Aorta (tissue), 5 donors: ENCODE measurements around the gene ZBTB32. TPM values are rescaled to one million over a fixed set of nuclear protein-coding genes. Genes with fewer than 3 reads are reported as not detected.

ENCODE experiments used
- ATAC-seq: fragments of 200-7000 bp; cut with Tn5 transposase; one replicate; pipeline ENCODE4 v1.9.1; 2022; ENCODE audit warnings: moderate library complexity; ENCODE audit not compliant: low FRiP score
- DNase-seq, 2 donors: peaks; one replicate each; pipeline ENCODE4 v3.0.0-alpha.2; 2020
- H3K27ac ChIP-seq, 2 donors: one replicate each; pipeline ENCODE4 v1.5.1; 2013; ENCODE audit warnings: low read length in 2 of 2, mild to moderate bottlenecking in 2 of 2, moderate library complexity in 2 of 2, control low read depth in 1 of 2, inconsistent platforms in 1 of 2, low read depth in 1 of 2
- H3K27me3 ChIP-seq, 2 donors: one replicate each; pipeline ENCODE4 v1.6.1; 2013; ENCODE audit warnings: control low read depth in 1 of 2, low read length in 1 of 2, mild to moderate bottlenecking in 1 of 2, moderate library complexity in 1 of 2; ENCODE audit not compliant: insufficient read depth in 2 of 2, control insufficient read depth in 1 of 2
- H3K36me3 ChIP-seq, 2 donors: one replicate each; pipeline ENCODE4 v1.6.1; 2013; ENCODE audit warnings: control low read depth in 1 of 2, low read length in 1 of 2, mild to moderate bottlenecking in 1 of 2; ENCODE audit not compliant: insufficient read depth in 2 of 2, control insufficient read depth in 1 of 2
- H3K4me1 ChIP-seq, 2 donors: one replicate each; pipeline ENCODE4 v1.6.1; 2013; ENCODE audit warnings: low read length in 2 of 2, control low read depth in 1 of 2, mild to moderate bottlenecking in 1 of 2, moderate library complexity in 1 of 2; ENCODE audit not compliant: insufficient read depth in 2 of 2, control insufficient read depth in 1 of 2
- H3K4me3 ChIP-seq, 2 donors: one replicate each; pipeline ENCODE4 v1.5.1; 2013; ENCODE audit warnings: low read length in 2 of 2, control low read depth in 1 of 2, mild to moderate bottlenecking in 1 of 2
- H3K9me3 ChIP-seq: one replicate; pipeline ENCODE4 v1.6.1; 2013; ENCODE audit warnings: mild to moderate bottlenecking, low read length; ENCODE audit not compliant: control insufficient read depth
- WGBS, 2 donors: extraction: QIAGEN DNeasy Blood & Tissue Kit; methylation state at CpG; one replicate each; pipeline ENCODE4 v1.1.7; 2013; 5-methylcytosine and 5-hydroxymethylcytosine counted together
- intact Hi-C, 2 donors: fragments of 100-400 bp; cut with DNase I; formaldehyde crosslinking; loops; one replicate each; pipeline versions ENCODE4 v1.14.2 to v1.15.0; 2022
- polyA plus RNA-seq, 2 donors: library from polyadenylated mRNA; stranded (reverse); fragments of 200-250 nt; gene quantifications; one replicate each; pipeline ENCODE4 v1.2.3, GENCODE V29; 2013
- total RNA-seq, 2 donors: library from RNA; stranded (reverse); fragmentation: NEBNext Ultra II Directional; extraction: Animal tissue kit (Norgen Biotek cat#: 25700); gene quantifications; one replicate each; pipeline ENCODE4 v1.2.1, GENCODE V29; 2021
- donor health status: healthy with polysubstance abuse.
- donor health status: Bipolar disorder and iron deficiency.
- donor health status: DM: no; HTN: no; CAD: no.
- donor health status: DM: no; HTN: no; CAD: no.
- donor health status: DM: yes; HTN: yes; CAD: no.

ZBTB32 gene
- total and polyA plus RNA-seq, 4 donors: 0.19 TPM; not detected in 3

DNA sequence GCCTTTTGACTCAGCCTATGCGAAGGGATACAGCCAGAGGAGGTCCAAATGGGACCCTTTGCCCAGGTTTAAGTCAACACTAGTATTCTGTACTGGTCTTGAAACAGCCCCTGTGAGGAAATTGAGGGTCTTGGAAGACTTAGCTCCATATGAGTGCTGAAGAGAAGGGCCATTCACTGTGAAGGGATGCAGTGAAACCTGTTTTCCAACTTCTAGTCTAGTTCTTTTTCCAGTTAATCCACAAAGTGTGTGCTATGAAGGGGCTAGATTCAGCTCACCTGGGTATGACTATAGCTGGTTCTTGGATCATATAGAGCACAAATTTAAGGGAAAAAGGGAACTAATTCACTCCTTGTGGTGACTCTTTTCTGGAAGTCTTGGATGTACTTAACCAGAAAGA, 4.0 kb downstream of the ZBTB32 start:
- Histone ChIP-seq H3K9me3 (no peaks in the 10 kb centered on the region), H3K27me3 (no peaks in the 10 kb centered on the region), H3K4me1 (no peaks in the 10 kb centered on the region), H3K4me3 (no peak overlapping the region), H3K36me3 (no peaks in the 10 kb centered on the region), H3K27ac (no peak overlapping the region)
- intact Hi-C loops: no loop called here
- 86 to 93% methylated on average over 1 of the region's 1 CpG for WGBS, 2 donors
- DNase-seq: no peak
- ATAC-seq: no peak

GRCh38 chr19:35710784-35711723, 6.7 kb downstream of the ZBTB32 start:
- WGBS, 2 donors: 61 to 66% methylated on average over 13 of the region's 13 CpGs

GRCh38 chr19:35712567-35713505, 8.5 kb downstream of the ZBTB32 start:
- Histone ChIP-seq H3K4me1 (no peaks in the 10 kb centered on the region), H3K27me3 (no peaks in the 10 kb centered on the region), H3K27ac (no peak overlapping the region), H3K36me3 (no peaks in the 10 kb centered on the region), H3K9me3 (no peaks in the 10 kb centered on the region), H3K4me3 (no peak overlapping the region)
- 69 to 73% methylated on average over 11 of the region's 11 CpGs for WGBS, 2 donors
- DNase-seq (no peak), ATAC-seq (no peak)
- intact Hi-C loops: no loop called here

More at GRCh38 chr19:35710784-35711723, 6.7 kb downstream of the ZBTB32 start:
- H3K9me3 ChIP-seq: no peaks in the 10 kb centered on the region
- no peaks in the 10 kb centered on the region for H3K36me3 ChIP-seq
- no peak overlapping the region for H3K4me3 ChIP-seq
- no peak overlapping the region for H3K27ac ChIP-seq
- H3K27me3 ChIP-seq: no peaks in the 10 kb centered on the region
- no peaks in the 10 kb centered on the region for H3K4me1 ChIP-seq
- intact Hi-C loops: no loop called here
- ATAC-seq (no peak), DNase-seq (no peak)

DNA sequence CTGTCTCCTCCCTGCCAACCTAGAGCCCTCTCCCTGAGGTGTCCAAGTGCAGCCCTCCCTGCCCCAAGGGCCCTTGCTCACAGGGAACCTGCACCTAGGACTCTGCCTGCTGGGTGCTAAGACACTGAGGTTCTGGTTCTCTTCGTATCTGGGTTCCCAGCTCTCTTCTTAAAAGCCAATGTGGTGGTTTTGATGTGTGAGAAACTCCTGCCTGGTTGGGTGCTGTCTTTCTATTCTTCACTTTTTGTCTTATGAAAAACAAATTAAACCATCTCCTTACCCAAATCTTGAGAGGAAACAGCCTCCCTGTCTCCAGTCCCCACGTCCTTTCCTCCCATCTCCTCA, 9.1 kb downstream of the ZBTB32 start:
- no peak overlapping the region for H3K27ac ChIP-seq
- no peaks in the 10 kb centered on the region for H3K4me1 ChIP-seq
- H3K4me3 ChIP-seq: no peak overlapping the region
- intact Hi-C loops: no loop called here
- no peaks in the 10 kb centered on the region for H3K9me3 ChIP-seq
- 72 to 80% methylated on average over 2 of the region's 2 CpGs for WGBS, 2 donors
- no peaks in the 10 kb centered on the region for H3K36me3 ChIP-seq
- H3K27me3 ChIP-seq: no peaks in the 10 kb centered on the region
- DNase-seq (no peak), ATAC-seq (no peak)

DNA sequence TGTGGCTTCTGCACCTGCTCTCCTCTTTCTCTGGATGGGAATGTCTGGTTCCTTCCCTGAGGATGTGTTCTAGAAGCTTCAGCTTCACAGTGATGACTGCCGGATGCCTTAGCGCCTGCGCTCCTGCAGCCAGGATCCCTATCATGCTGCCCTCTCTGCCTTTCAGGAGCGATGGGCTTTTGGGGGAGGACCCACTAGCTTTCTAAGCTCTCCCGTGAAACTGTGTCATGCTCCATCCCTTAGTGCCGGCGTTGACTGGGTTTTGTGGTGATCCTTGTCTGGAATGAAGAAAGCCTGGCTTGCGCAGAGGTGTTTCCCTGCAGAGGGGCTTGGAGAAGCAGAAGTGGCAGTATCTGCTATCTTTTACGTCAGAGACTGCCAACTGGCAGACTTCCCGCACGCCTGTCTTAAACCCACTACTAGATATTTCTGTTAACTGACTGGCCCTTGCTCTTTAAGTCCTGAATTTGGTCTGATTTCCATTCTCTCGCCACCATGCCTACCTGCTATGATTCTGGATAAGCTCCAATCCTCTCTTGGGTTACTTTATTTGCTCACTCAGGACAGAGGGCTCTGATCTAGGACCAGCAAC, 9.6 kb downstream of the ZBTB32 start:
- intact Hi-C loops: no loop called here

GRCh38 chr19:35714601-35715354, 10.4 kb downstream of the ZBTB32 start:
- Histone ChIP-seq H3K27ac (no peak overlapping the region), H3K9me3 (no peaks in the 10 kb centered on the region), H3K4me3 (no peak overlapping the region), H3K27me3 (no peaks in the 10 kb centered on the region), H3K36me3 (no peaks in the 10 kb centered on the region), H3K4me1 (no peaks in the 10 kb centered on the region)
- 73 to 76% methylated on average over 14 of the region's 14 CpGs for WGBS, 2 donors
- DNase-seq (no peak), ATAC-seq (no peak)
- intact Hi-C loops: loop anchor here in 1 of 2 donors (5.0 kb wide), 1 partner anchor 167 kb away; the partner anchor contains the start of gene TMEM147

More for the DNA sequence above, 9.6 kb downstream of the ZBTB32 start:
- Histone ChIP-seq H3K27ac (no peak overlapping the region), H3K9me3 (no peaks in the 10 kb centered on the region), H3K4me1 (no peaks in the 10 kb centered on the region), H3K36me3 (no peaks in the 10 kb centered on the region), H3K27me3 (no peaks in the 10 kb centered on the region), H3K4me3 (no peak overlapping the region)
- DNase-seq: no peak
- no peak for ATAC-seq
- WGBS, 2 donors: 82 to 83% methylated on average over 12 of the region's 12 CpGs

GRCh38 chr19:35715355-35715809, 11.0 kb downstream of the ZBTB32 start:
- H3K27ac ChIP-seq: no peak overlapping the region
- DNase-seq: no peak
- WGBS, 2 donors: 81% methylated on average over 7 of the region's 7 CpGs
- ATAC-seq: no peak
- H3K9me3 ChIP-seq: no peaks in the 10 kb centered on the region
- H3K4me1 ChIP-seq: no peaks in the 10 kb centered on the region
- H3K27me3 ChIP-seq: no peaks in the 10 kb centered on the region
- intact Hi-C loops: loop anchor here in 1 of 2 donors (5.0 kb wide), 1 partner anchor 168 kb away; the partner anchor contains the start of gene TMEM147
- no peak overlapping the region for H3K4me3 ChIP-seq
- no peaks in the 10 kb centered on the region for H3K36me3 ChIP-seq
